Tibial nerve (tissue), 4 donors: ENCODE measurements around the gene SERPINH1. TPM values are rescaled to one million over a fixed set of nuclear protein-coding genes. Genes with fewer than 3 reads are reported as not detected.

Source experiments
- DNase-seq, 2 donors: peaks; one replicate each; pipeline ENCODE4 v3.0.0-alpha.2; 2019; ENCODE audit warnings: low spot score in 2 of 2
- H3K27ac ChIP-seq, 4 donors: fragments of 200-600 bp; sonication (generic) in 3 of 4; one replicate each; pipeline ENCODE4 v1.5.1; 2017 to 2019; ENCODE audit warnings: mild to moderate bottlenecking in 1 of 4
- H3K27me3 ChIP-seq, 2 donors: fragments of 200-600 bp; sonication (generic) in 1 of 2; one replicate each; pipeline versions ENCODE4 v1.5.1 to v1.6.0; 2017 to 2019
- H3K36me3 ChIP-seq, 3 donors: fragments of 200-600 bp; sonication (generic); one replicate each; pipeline ENCODE4 v1.5.1; 2018 to 2019
- H3K4me1 ChIP-seq, 4 donors: fragments of 200-600 bp; sonication (generic) in 3 of 4; one replicate each; pipeline ENCODE4 v1.5.1; 2017 to 2019
- H3K4me3 ChIP-seq, 4 donors: fragments of 200-600 bp; sonication (generic) in 3 of 4; one replicate each; pipeline ENCODE4 v1.5.1; 2017 to 2019; ENCODE audit warnings: mild to moderate bottlenecking in 1 of 4, moderate library complexity in 1 of 4
- H3K9me3 ChIP-seq, 4 donors: fragments of 200-600 bp; sonication (generic) in 3 of 4; one replicate each; pipeline ENCODE4 v1.5.1; 2017 to 2019
- CTCF ChIP-seq, 5 experiments: fragments of 200-600 bp in 3 of 5; fragments of 450-650 bp in 2 of 5; sonication (generic) in 3 of 5; IDR thresholded peaks; one replicate each; pipeline ENCODE4 v1.5.1; 2016 to 2019; ENCODE audit warnings: antibody characterized with exemption in 5 of 5, mild to moderate bottlenecking in 3 of 5, moderate library complexity in 2 of 5
- EP300 ChIP-seq, 2 donors: sonication (generic); formaldehyde crosslinking; IDR thresholded peaks; one replicate each; pipeline ENCODE4 v1.6.1; 2017; ENCODE audit warnings: antibody characterized with exemption in 2 of 2, mild to moderate bottlenecking in 1 of 2
- POLR2A ChIP-seq, 2 donors: fragments of 450-650 bp; IDR thresholded peaks; one replicate each; pipeline ENCODE4 v1.6.1; 2017; ENCODE audit warnings: antibody characterized with exemption in 2 of 2, mild to moderate bottlenecking in 2 of 2, moderate library complexity in 2 of 2
- WGBS, 2 donors: methylation state at CpG; one replicate each; pipeline ENCODE4 v1.1.5; 2018; 5-methylcytosine and 5-hydroxymethylcytosine counted together
- total RNA-seq, 4 donors: library from RNA; depleted of rRNA; stranded (reverse); fragments of >200 nt; gene quantifications; one replicate each; pipeline ENCODE4 v1.1.0, GENCODE V29; 2016

SERPINH1 gene
- total RNA-seq, 4 donors from 2014 or later = 151 to 358 (median 184) TPM

- no peak for TF ChIP-seq POLR2A (IDR thresholded peaks at IDR 0.05)
These were observed 23.7 kb upstream of the SERPINH1 start for GRCh38 chr11:75538150-75538942.

GRCh38 chr11:75539459-75540334 lies 22.4 kb upstream of the SERPINH1 start:
- no peaks in the 10 kb centered on the region for H3K9me3 ChIP-seq
- H3K27me3 ChIP-seq = no peaks in the 10 kb centered on the region
- H3K27ac ChIP-seq = no peak overlapping the region
- H3K4me1 ChIP-seq = peaks cover 0 to 5% (median 0%) of the 10 kb centered on the region in 4 donors
- H3K36me3 ChIP-seq = no peaks in the 10 kb centered on the region
- TF ChIP-seq CTCF (IDR thresholded peaks at IDR 0.05) = no peak
- TF ChIP-seq EP300 (IDR thresholded peaks at IDR 0.05) = no peak
- no peak for TF ChIP-seq POLR2A (IDR thresholded peaks at IDR 0.05)
- H3K4me3 ChIP-seq = no peak overlapping the region
- WGBS, 2 donors = 47 to 50% methylated on average over 9 of the region's 9 CpGs
- DNase-seq = no peak

More at GRCh38 chr11:75538150-75538942, 23.7 kb upstream of the SERPINH1 start:
- H3K27ac ChIP-seq = no peak overlapping the region
- 86% methylated on average over 11 of the region's 11 CpGs for WGBS, 2 donors
- H3K27me3 ChIP-seq = no peaks in the 10 kb centered on the region
- H3K9me3 ChIP-seq = no peaks in the 10 kb centered on the region
- H3K4me1 ChIP-seq = peaks cover 0 to 11% (median 0%) of the 10 kb centered on the region in 4 donors
- no peak overlapping the region for H3K4me3 ChIP-seq
- no peaks in the 10 kb centered on the region for H3K36me3 ChIP-seq
- DNase-seq = no peak

GRCh38 chr11:75541193-75542087 lies 20.6 kb upstream of the SERPINH1 start:
- Histone ChIP-seq H3K27ac (no peak overlapping the region), H3K4me1 (peaks cover 0 to 5% (median 0%) of the 10 kb centered on the region in 4 donors), H3K4me3 (no peak overlapping the region), H3K27me3 (no peaks in the 10 kb centered on the region), H3K9me3 (no peaks in the 10 kb centered on the region), H3K36me3 (no peaks in the 10 kb centered on the region)
- no peak for DNase-seq
- TF ChIP-seq EP300 (IDR thresholded peaks at IDR 0.05) = no peak
- no peak for TF ChIP-seq POLR2A (IDR thresholded peaks at IDR 0.05)
- no peak for TF ChIP-seq CTCF (IDR thresholded peaks at IDR 0.05)
- WGBS, 2 donors = 97 to 99% methylated on average over 4 of the region's 4 CpGs

- H3K27me3 ChIP-seq = no peaks in the 10 kb centered on the region
- DNase-seq = no peak
These were observed 20.0 kb upstream of the SERPINH1 start for GRCh38 chr11:75542088-75542438.

More at GRCh38 chr11:75542088-75542438, 20.0 kb upstream of the SERPINH1 start:
- no peaks in the 10 kb centered on the region for H3K9me3 ChIP-seq
- H3K36me3 ChIP-seq = no peaks in the 10 kb centered on the region
- no peak overlapping the region for H3K27ac ChIP-seq
- peaks cover 0 to 5% (median 0%) of the 10 kb centered on the region in 4 donors for H3K4me1 ChIP-seq
- TF ChIP-seq EP300 (IDR thresholded peaks at IDR 0.05) = no peak
- no peak for TF ChIP-seq POLR2A (IDR thresholded peaks at IDR 0.05)
- TF ChIP-seq CTCF (IDR thresholded peaks at IDR 0.05) = no peak
- WGBS, 2 donors = 91% methylated on average over 1 of the region's 1 CpG; no CpG with 5 or more reads in 1 of the 2 donors
- H3K4me3 ChIP-seq = no peak overlapping the region
